Kidney (tissue), 14 donors: ENCODE data around the gene MAFG. TPM values are rescaled to one million over a fixed set of nuclear protein-coding genes. Genes with fewer than 3 reads are reported as not detected.

Experiments used
- DNase-seq, 5 donors: peaks; one replicate each; pipeline ENCODE4 v3.0.0-alpha.2; 2013 to 2020
- FAIRE-seq: peaks from 2 replicates; lab custom pipeline; 2012; peaks lifted over from hg19 to GRCh38; lab: Jason Lieb, UNC
- H3K27ac ChIP-seq, 2 donors: one replicate each; pipeline ENCODE4 v1.7.0; 2013; ENCODE audit warnings: low read depth in 2 of 2, low read length in 2 of 2, inconsistent platforms in 1 of 2
- H3K27me3 ChIP-seq: one replicate; pipeline ENCODE4 v1.7.1; 2013; ENCODE audit warnings: low read length, inconsistent platforms; ENCODE audit not compliant: control insufficient read depth, insufficient read depth
- H3K36me3 ChIP-seq, 3 donors: one replicate each; pipeline versions ENCODE4 v1.7.0 to v1.7.1; 2013; ENCODE audit warnings: low read length in 3 of 3, control low read depth in 1 of 3, inconsistent platforms in 1 of 3; ENCODE audit not compliant: insufficient read depth in 3 of 3, control insufficient read depth in 2 of 3
- H3K4me1 ChIP-seq, 3 donors: one replicate each; pipeline versions ENCODE4 v1.7.0 to v1.7.1; 2013; ENCODE audit warnings: low read length in 3 of 3, inconsistent platforms in 1 of 3, low read depth in 1 of 3; ENCODE audit not compliant: control insufficient read depth in 2 of 3, insufficient read depth in 2 of 3
- H3K4me3 ChIP-seq, 3 donors: one replicate each; pipeline versions ENCODE4 v1.7.0 to v1.8.1; 2013; ENCODE audit warnings: low read length in 3 of 3, control low read depth in 1 of 3, inconsistent platforms in 1 of 3
- H3K9ac ChIP-seq, 3 donors: one replicate each; pipeline versions ENCODE4 v1.7.0 to v1.7.1; 2013; ENCODE audit warnings: low read length in 3 of 3, control low read depth in 1 of 3, inconsistent platforms in 1 of 3
- H3K9me3 ChIP-seq, 3 donors: one replicate each; pipeline versions ENCODE4 v1.7.0 to v1.7.1; 2013; ENCODE audit warnings: low read length in 3 of 3, control low read depth in 1 of 3, inconsistent platforms in 1 of 3; ENCODE audit not compliant: control insufficient read depth in 2 of 3, insufficient read depth in 1 of 3
- intact Hi-C: fragments of 100-400 bp; cut with DNase I; formaldehyde crosslinking; loops from one replicate; pipeline ENCODE4 v1.11.1; 2022
- polyA plus RNA-seq: library from polyadenylated mRNA; stranded (reverse); fragments of 350-450 nt; fragmentation: Illumina TruSeq; extraction: RNeasy Lipid Tissue Mini Kit (QIAGEN cat#74804); gene quantifications from one replicate; pipeline ENCODE4 v1.2.3, GENCODE V29; 2014; ENCODE audit warnings: low read depth, low replicate concordance; ENCODE audit not compliant: insufficient read depth
- total RNA-seq: library from RNA; stranded (reverse); fragmentation: NEBNext Ultra II Directional; extraction: Animal tissue kit (Norgen Biotek cat#: 25700); gene quantifications from one replicate; pipeline ENCODE4 v1.2.1, GENCODE V29; 2021
- TF ChIP-seq, protein P1 (sequence below): IDR thresholded peaks from 3 replicates; pipeline ENCODE4 v1.5.1; 2012; ENCODE audit warnings: mild to moderate bottlenecking, moderate library complexity, borderline replicate concordance; ENCODE audit not compliant: insufficient read depth; ENCODE audit errors: extremely low read depth
- donor health status: control.
- donor health status: control.
- donor health status: control.
- donor health status: control.
- donor health status: control.
- donor health status: DM: yes; HTN: yes; CAD: no.
- donor health status: Normal renal cell carcinoma (clear cell type).

The MAFG gene
- total and polyA plus RNA-seq, 2 donors from 2014 or later: 8.3 to 18.2 TPM

DNA sequence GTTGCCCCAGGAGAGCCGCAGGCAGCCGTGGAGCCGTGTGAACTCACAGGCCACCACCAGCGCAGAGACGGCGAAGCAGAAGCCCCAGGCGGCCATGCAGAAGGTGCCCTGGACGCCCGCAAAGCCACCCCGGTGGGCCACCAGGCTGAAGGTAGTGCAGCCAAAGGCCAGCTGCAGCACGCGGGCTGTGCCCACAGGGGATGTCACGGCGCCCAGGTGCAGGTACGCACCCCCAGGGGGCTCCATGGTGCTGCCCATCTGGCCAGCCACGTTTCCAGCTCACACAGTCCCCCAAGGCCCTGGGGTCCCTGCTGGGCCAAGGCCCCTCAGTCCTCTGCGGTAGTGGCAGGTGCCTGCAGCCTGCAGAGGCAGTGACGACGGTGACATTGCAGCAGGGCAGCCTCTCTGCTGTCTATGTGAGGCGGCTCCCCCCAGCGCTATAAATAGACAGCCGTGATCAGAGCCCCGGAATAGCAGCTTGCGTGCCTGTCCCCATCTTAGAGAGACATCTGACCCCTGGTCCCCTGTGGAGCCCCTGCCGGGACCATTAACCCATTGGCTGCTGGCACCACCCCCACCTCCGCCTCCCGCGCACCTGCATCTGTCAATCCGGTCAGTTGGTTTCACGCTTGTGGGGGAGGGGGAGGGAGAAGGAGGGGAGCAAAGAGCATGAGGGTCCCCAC lies 14.1 kb upstream of the MAFG start:
- Histone ChIP-seq H3K27ac (no peak overlapping the region), H3K27me3 (no peaks in the 10 kb centered on the region), H3K36me3 (no peaks in the 10 kb centered on the region), H3K4me1 (peaks cover 0 to 1% (median 0%) of the 10 kb centered on the region in 3 donors), H3K4me3 (no peak overlapping the region), H3K9ac (no peak overlapping the region), H3K9me3 (no peaks in the 10 kb centered on the region)
- intact Hi-C loops: no loop called here
- TF ChIP-seq, protein P1, sequence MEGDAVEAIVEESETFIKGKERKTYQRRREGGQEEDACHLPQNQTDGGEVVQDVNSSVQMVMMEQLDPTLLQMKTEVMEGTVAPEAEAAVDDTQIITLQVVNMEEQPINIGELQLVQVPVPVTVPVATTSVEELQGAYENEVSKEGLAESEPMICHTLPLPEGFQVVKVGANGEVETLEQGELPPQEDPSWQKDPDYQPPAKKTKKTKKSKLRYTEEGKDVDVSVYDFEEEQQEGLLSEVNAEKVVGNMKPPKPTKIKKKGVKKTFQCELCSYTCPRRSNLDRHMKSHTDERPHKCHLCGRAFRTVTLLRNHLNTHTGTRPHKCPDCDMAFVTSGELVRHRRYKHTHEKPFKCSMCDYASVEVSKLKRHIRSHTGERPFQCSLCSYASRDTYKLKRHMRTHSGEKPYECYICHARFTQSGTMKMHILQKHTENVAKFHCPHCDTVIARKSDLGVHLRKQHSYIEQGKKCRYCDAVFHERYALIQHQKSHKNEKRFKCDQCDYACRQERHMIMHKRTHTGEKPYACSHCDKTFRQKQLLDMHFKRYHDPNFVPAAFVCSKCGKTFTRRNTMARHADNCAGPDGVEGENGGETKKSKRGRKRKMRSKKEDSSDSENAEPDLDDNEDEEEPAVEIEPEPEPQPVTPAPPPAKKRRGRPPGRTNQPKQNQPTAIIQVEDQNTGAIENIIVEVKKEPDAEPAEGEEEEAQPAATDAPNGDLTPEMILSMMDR: no peak
- FAIRE-seq: no peak
- DNase-seq: peak in 1 of 5 donors; percentile 65

DNA sequence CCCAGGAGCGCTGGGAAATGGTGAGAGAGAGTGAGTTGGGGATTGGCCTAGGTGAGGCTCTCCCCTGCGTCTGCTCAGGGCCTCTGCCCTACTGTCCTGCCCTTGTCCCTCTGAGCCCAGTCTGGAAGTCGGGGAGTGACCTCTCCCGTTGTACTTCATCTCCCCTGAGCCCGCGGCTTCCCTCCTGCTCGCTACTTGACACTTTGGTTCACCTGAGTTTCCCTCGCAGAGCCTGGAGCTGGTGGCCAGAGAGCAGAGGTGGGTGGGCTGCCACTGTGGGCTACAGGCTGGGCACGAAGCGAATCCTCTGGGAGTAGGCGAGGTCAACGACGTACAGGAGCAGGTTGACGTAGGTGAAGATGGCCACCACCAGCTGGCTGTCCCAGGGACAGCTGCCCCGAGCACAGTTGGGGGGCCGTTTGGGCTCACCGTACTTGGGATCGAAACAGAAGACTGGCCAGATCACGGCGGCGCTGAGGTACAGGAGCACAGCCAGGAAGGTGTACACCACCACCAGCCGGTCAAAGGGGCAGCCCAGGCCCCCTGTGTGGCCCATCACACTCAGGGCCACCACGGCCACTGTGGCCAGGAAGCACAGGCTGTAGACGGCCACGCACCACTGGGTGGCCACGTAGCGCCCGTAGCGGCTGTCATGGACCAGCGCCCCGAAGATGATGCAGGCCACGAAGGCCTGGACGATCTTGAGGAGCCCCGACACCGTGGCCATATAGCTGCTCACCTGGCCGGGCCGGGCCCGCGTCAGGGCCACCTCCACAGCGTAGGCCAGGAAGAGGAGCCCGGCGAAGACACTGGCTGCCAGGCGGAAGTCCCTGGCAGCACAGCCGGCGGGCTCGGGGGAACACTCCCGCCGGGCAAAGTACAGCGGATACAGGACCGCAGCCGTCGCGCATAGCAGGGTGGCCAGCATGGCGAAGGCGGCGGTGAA lies 13.3 kb upstream of the MAFG start:
- DNase-seq (peak in 1 of 5 donors; percentile 74), FAIRE-seq (no peak)
- no peaks in the 10 kb centered on the region for H3K9me3 ChIP-seq
- H3K9ac ChIP-seq: no peak overlapping the region
- no peak overlapping the region for H3K4me3 ChIP-seq
- H3K27me3 ChIP-seq: no peaks in the 10 kb centered on the region
- intact Hi-C loops: no loop called here
- no peak overlapping the region for H3K27ac ChIP-seq
- TF ChIP-seq, protein P1: no peak
- no peaks in the 10 kb centered on the region for H3K36me3 ChIP-seq
- peaks cover 0 to 3% (median 0%) of the 10 kb centered on the region in 3 donors for H3K4me1 ChIP-seq

DNA sequence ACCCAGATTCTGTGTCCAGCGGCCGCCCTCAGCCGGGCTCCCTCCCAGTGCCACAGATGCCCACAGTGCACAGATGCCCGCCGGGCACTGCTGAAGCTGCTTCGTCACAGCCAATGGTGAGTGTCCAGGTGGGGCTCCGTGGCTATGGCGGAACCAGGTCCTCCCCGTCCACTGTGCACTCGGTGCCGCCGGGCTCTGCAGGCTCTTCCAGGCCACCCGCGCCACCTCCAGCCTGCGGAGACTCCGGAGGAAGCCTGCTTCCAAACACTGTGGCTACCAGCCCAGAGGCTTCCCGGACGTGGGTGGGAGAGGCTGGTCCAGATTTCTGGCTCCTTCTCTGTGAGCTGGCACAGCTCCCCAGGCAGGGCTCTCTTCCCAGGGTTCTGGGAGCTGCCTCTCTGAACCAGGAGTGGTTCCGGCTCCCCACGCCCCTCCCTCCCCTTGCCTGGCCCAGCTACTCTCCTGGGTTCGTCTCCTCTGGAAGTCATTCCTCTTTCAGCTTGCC lies 12.4 kb upstream of the MAFG start:
- no peaks in the 10 kb centered on the region for H3K27me3 ChIP-seq
- H3K9ac ChIP-seq: no peak overlapping the region
- FAIRE-seq (no peak), DNase-seq (no peak)
- TF ChIP-seq, protein P1: no peak
- H3K9me3 ChIP-seq: no peaks in the 10 kb centered on the region
- intact Hi-C loops: no loop called here
- H3K27ac ChIP-seq: no peak overlapping the region
- no peaks in the 10 kb centered on the region for H3K36me3 ChIP-seq
- H3K4me1 ChIP-seq: peaks cover 0 to 3% (median 0%) of the 10 kb centered on the region in 3 donors
- H3K4me3 ChIP-seq: no peak overlapping the region
